HG02852 (cell line): ENCODE measurements around the gene ZNF446.
"Not testable (repeated sequence)": the region's sequence is repeated elsewhere in the genome, so short reads cannot be mapped to it uniquely, and the experiment has no call there.

Experiments used
- ATAC-seq: cut with Tn5 transposase; IDR thresholded peaks from one replicate; pipeline ENCODE4 v1.9.1; 2021; ENCODE audit warnings: mild to moderate bottlenecking, moderate library complexity; ENCODE audit not compliant: unreplicated experiment

The ZNF446 gene

DNA sequence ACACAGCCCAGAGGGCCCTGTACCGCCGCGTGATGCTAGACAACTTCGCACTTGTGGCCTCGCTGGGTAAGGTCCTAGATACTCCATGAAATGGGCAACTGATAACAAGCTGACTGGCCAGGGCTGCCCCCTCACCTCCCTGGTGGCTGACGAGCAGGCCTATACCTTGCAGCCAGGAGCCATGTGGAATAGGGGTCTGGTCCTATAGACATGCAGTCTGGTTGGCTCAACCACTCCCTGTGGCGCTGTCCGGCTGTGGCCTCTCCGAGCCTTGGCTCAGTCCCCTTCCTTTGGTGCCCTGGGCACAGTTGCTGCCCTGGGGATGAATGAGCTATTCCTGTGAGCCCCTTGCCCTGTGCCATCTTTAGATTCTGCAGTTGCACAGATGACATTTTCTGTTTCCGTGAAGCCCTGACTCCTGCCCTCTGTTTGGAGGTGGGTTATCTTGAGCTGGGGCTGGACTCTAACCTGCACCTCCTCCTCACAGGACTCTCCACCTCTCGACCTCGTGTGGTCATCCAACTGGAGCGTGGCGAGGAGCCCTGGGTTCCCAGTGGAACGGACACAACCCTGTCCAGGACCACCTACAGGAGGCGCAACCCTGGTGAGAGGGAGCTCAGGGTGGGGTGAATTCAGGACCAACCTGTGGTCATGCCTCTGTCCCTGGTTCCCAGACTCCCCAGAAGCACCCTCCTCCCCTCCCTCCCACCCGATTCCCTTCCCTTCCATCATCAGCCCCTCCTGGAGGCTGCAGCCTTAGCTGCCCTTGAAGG lies 6.7 kb upstream of the ZNF446 start:
- no peak for ATAC-seq

DNA sequence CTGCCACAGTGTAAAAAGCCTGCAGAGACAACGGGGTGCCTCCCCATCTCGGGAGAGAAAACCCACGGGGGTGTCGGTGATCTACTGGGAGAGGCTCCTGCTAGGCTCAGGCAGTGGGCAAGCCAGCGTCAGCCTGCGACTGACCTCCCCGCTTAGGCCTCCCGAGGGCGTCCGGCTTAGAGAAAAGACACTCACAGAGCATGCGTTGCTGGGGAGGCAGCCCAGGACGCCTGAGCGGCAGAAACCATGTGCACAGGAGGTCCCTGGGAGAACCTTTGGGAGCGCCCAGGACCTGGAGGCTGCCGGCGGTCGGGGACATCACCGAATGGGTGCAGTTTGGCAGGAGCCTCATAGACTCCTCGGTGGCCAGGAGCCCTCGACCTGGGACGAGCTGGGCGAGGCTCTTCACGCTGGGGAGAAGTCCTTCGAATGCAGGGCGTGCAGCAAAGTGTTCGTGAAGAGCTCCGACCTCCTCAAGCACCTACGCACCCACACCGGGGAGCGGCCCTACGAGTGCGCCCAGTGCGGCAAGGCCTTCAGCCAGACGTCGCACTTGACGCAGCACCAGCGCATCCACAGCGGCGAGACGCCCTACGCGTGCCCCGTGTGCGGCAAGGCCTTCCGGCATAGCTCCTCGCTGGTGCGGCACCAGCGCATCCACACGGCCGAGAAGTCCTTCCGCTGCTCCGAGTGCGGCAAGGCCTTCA lies 5.2 kb upstream of the ZNF446 start:
- ATAC-seq: not testable (repeated sequence)

DNA sequence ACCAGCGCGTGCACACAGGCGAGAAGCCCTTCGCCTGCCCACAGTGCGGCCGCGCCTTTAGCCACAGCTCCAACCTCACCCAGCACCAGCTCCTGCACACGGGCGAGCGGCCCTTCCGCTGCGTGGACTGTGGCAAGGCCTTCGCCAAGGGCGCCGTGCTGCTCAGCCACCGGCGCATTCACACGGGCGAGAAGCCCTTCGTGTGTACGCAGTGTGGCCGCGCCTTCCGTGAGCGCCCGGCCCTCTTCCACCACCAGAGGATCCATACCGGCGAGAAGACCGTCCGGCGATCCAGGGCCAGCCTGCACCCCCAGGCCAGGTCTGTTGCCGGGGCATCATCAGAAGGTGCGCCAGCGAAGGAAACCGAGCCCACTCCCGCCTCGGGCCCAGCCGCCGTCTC lies 4.4 kb upstream of the ZNF446 start:
- no peak for ATAC-seq

DNA sequence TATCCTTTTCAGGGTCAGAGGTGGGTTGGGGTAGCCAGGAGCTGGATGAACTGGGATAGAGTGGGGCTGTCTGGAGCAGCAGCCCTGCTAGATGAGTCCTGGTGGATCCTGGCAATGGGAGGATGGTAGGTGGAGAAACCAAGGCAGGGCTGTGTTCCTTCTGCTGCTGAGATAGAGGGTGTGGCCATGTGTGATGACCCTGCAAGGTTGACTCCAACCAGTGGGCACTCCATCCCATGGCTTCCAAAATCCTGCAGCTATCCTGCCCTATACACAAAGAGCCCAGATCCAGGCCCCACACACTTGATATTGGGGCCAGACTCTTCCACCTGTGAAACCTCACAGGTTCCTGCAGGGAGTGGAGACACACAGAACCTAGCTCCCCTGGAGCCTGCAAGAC lies 2.4 kb upstream of the ZNF446 start:
- no peak for ATAC-seq

DNA sequence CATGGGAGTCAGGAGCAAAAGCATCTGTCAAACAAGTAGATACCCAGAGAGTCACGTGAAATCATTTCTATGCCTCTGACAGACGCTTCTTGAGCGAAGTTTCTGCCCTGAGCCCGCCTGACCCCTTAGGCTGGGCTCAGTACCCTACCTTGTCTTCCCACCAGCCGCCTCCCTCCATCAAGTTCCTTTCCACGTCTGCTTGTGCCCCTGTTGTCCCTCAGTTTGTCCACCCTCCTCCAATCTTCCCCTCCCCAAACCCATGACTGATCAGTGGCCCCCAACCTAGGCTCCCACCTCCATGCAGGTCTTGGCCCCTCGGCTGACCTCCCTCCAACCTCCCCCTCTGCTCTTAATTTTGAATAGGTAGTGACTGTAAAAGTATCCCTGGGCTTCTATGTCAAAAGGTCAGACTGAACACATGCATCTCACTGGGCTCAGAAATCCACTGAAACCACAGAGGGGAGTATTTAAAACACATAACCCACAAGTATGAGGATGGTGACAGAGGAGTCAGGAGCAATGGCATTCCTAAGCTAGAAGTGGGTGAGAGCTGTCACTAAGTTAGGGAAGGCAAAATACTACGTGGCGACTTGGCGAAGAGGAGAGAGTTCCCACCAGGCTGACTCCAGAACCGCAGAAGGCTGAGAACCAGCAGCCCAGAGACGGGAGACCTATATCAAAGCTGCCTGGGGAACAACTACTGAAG lies 1.7 kb upstream of the ZNF446 start:
- no peak for ATAC-seq

DNA sequence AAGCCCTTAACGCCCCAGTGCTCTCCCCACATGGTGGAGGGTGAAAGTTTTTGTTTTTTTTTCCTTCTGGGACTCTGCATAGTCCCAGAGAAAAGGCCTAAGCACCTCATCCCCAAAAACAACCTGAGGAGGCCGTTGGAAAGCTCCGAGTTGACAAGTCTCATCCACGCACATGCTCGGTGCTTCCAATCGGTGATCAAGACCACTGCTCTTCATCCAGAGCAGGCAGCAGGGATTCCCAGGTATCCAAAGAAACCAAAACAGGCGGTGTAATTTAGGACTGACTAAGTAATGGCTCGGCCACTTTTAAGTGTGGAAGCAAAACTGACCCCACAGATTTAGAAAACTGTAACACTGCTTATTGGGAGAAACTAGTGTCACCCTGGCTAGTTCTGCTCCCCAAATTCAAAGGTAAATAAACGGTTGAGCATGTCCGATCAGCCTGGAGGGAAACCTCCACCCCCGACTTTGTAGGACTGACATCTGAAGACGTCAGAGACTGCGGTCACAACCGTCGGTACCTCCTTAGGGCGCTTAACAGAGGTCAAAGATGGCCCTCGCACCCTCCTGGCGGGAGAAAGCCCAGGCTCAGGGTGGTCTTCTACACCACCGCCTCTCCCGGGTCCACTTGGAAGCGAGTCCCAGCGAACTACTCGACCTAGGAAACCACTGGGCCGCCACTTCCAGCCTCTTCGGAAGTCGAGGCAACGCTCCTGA lies 997 bp upstream of the ZNF446 start:
- no peak for ATAC-seq

DNA sequence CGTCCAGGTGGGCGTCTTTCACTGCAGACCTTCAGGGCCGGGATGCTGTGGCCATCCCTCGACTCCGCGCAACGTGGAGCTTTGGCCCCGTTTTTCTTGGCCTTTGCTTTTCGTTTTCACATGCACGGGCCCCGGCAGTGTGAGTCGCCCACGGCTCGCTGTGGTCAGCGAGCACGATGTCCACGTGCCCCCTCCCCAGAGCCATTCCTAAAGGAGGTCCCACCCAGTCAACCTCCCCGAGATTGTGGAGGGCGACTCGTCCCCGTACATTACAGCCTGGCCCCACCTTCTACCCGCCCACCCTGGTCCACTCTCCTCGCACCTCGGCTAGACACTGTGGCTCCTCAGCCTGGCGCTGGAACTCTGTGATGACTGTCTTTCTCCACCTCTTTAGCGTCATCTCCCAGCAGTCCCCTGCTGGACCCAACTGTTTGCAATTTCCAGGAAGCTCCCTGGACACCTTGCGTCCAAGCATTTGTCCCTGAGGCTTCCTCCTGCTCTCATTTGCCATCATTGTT lies 405 bp downstream of the ZNF446 start:
- ATAC-seq: no peak

DNA sequence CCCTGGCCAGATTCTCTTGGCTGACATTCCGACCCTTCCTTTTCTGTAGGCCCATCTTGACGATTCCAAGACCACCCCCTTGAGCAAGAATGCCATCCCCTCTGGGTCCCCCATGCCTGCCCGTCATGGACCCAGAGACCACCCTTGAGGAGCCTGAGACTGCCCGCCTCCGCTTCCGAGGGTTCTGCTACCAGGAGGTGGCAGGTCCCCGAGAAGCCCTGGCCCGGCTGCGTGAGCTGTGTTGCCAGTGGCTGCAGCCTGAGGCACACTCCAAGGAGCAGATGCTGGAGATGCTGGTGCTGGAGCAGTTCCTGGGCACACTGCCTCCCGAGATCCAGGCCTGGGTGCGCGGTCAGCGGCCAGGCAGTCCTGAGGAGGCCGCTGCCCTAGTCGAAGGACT lies 978 bp downstream of the ZNF446 start:
- no peak for ATAC-seq

DNA sequence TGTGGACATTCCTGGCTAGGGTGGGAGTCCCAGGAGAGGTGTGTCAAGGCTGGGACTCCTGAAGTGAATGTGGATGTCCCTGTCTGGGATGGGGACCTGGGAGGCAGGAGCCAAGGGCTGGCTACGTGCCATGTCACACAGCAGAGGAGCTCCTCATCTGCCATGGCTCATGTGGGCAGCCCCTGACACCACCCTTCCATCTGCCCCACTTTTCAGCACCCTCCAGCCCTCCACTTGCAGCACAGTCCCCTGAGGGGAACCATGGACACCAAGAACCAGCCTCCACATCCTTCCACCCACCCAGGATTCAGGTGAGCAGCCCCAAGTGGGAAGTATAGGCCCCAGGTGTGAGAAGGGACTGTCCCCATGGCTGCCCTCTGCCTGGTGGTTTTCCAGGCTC lies 1.7 kb downstream of the ZNF446 start:
- no peak for ATAC-seq

DNA sequence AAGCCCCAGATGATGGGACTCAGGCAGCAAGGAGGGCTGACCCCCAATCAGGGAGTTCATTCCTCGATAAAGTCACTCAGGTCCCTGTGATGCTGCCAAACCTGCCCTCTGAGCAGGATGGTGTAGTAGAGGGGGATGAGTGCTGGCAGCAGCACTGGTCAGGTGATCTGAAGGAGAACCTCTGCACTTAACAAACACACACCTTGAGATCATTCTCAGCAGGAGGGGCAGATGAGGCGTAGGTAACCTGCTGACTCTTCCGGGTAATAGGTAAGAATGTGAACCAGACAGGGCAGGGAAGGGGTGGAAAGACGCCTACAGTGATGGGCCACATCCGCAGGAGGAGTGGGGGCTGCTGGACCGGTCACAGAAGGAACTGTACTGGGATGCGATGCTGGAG lies 3.2 kb downstream of the ZNF446 start:
- no peak for ATAC-seq

DNA sequence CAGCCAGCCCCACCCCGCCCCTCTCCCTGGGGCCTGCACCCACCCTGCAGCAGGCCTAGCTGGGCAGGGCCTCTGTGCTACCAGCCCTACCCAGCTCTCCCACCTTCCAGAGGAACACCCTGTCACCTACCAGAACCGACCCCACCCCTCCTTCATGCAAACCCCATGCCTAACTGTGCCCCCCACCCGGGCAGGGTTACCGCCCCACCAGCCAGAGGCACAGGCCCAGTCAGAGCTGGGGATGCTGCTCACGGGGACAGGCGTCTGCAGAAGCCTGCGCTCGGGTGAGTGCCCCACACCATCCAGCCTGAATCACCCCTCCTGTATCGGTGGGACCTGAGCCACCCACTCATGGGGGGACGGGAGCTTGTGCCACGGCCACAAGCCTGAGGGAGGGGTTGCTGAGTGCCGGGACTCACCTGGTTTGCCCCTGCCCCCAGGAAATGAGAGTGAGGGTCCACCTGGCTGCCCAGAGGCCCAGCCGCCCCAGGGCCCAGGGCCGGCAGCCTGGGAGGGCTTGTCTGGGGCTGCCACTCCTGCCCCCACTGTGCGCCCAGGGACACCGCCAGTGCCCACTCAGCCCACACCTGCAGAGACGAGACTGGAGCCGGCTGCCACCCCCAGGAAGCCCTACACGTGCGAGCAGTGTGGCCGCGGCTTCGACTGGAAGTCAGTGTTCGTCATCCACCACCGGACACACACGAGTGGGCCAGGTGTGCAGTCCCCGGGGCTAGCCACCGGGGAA lies 3.8 kb downstream of the ZNF446 start:
- no peak for ATAC-seq

DNA sequence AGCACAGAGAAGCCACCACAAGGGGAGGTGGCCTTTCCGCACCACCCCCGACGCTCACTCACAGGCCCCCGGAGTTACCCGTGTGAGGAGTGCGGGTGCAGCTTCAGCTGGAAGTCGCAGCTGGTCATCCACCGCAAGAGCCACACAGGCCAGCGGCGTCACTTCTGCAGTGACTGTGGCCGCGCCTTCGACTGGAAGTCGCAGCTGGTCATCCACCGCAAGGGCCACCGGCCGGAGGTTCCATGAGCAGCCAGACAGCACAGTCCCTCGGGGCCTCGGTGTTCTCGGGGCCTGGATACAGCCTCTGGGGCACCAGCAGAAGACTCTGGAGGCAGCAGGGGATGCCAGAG lies 4.3 kb downstream of the ZNF446 start:
- ATAC-seq: no peak

DNA sequence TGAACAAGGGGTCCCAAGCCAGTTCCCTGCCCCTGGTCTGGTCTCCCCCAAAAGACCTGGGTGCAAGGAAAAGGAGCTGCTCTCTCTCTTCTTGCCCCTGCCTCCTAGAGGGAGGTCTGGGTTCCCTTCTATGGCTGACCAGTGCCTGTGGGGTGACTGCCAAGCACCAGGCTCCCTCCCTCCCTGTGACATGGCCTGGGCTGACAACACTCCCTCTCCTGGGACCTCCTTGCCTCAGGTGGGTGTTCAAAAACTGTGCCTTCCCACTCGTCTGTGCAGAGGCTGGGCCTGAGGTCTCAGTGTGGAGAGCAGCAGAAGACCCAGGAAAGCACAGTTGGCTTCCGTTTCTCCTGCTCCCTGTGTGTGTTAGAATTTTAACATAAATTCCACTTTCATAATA lies 4.7 kb downstream of the ZNF446 start:
- no peak for ATAC-seq

DNA sequence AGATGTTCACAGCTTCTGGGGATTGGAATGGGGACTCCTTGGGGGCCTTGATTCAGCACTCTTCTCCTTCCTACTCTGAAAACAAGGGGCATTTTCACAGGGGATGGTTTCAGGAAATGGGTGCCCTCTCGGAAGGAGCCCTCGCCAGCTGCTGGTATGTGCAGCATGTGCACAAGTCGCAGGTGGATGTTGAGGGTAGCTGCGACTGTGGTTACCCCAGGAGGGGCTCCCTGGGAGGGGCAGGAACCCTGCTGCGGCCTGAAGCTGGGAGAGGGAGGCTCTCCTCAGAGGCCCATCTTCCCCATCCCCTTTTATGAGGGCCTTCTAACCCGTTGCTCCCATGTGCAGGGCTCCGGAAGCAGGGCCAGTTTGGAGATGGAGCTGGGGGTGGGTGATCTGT lies 6.2 kb downstream of the ZNF446 start:
- no peak for ATAC-seq

DNA sequence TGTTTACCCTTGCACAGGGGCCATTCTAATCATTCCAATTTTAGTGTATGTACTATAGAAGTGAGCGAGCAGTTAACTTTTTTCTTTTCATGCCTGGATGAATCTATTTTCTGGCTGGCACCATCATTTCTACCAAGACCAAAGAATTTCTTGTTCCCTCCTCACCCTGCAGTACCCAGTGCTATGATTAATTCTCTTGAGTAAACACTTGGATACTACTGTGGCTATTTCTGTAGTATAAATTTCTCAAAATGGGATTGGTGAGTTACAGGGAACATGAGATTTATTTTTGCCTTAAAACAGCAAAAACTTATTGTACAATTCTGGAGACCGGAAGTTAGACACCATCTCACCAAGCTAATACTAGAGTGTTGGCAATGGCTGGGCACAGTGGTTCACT lies 7.6 kb downstream of the ZNF446 start:
- ATAC-seq: no peak

DNA sequence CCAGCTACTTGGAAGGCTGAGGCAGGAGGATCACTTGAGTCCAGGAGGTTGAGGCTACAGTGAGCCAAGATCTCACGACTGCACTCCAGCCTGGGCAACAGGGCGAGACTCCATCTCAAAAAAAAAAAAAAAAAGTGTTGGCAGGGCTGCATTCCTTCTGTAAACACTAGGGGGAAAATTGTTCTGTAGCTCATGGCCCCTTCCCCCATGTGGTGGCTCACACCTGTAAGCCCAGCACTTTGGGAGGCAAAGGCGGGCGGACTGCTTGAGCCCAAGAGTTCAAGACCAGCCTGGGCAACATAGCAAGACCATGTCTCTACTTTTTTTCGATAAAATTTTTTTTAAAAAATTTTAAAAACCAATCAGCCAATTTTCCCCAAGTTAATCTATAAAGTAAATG lies 8.2 kb downstream of the ZNF446 start:
- not testable (repeated sequence) for ATAC-seq

DNA sequence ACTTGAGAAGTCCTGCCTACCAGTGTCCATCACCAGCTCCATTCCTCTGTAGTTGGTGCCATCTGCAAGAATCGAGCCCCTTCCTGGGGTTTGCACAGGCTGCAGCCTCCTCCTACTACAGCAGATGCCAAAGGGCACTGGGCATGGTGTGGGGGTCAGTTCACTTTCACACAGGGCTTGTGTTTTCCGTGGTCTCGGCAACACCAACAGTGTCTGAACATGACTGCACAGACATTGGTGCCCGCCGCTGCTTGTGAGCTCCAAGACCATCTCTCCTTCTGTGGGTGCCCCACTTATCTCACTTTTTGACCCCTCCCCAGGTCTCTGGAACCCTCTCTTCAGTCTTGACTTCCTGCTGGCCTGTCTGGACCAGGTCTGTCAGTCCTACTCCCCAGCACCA lies 15.2 kb downstream of the ZNF446 start:
- no peak for ATAC-seq

DNA sequence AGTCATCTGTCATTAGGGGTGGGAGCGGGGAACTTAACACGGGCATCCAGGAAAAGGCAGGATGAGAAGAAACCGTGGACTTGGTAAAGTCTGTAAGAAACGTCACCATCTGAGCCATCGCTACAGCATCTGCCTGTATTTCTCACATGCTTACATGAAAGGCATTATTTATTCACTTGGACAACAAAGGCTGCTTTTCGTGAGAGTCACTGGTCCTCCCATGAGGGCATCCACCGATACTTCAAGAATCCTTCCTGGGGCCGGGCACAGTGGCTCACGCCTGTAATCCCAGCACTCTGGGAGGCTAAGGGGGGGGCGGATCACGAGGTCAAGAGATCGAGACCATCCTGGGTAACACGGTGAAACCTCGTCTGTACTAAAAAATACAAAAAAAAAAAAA lies 16.1 kb downstream of the ZNF446 start:
- ATAC-seq: no peak

DNA sequence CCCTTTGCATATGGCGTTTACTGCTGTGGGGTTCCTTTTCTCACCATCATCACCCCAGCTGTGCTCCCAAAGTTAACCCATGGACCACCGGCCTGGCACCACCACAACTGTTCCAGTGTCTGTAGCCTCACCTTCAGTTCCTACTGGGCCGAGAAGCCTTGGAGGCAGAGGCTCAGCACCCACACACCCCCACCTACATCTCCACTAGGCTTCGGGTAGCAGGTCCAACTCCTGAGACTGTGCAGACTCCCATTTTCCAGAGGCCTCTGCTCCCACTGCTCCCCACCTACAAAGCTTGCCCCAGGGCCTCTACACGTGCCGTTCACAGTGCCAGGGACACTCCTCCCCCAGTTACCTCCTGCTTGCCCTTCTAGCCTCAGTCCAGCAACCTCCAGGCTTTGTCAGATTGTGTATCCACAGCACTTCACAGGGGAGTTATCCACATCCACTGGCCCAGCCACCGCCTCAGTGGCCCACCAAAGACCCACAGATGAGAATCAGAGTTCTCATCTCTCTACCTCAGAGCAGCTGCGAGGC lies 21.6 kb downstream of the ZNF446 start:
- no peak for ATAC-seq

DNA sequence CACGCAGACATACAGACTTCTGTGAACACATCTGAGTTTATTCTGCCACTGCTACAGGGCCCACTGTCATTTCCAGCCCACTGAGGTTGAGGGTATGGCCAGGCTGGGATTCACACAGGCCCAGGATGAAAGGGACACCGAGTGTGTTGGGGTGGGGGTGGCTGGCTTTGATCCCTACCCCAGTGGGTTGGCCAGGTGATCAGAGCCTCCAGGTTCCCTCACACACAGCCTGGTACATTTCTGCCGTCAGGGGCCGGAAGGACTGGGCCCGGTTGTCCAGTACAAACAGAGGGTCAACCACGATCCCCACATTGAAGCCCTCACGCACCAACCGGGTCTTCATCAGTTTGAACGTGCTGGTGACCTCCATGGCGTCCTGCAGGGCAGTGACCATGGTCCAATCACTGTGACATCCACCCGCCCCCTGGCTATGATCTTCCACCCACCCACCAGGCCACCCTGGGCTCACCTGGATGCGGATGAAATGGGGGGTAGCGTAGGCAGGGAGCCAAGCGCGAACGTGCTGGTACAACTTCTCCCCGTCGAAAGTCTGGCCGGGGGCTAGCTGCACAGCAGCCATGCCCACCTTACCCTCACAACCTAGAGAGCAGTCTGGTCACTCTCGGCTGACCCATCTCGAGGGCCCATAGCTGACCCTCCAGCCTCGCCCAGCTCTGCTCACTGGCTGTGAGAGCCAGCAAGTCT lies 22.3 kb downstream of the ZNF446 start:
- ATAC-seq: peak; percentile 11
